Cardiac septum (tissue), 1 donor: ENCODE results near the gene C5orf34. TPM values are rescaled to one million over a fixed set of nuclear protein-coding genes. Genes with fewer than 3 reads are reported as not detected.
"Not testable (repeated sequence)": the region's sequence is repeated elsewhere in the genome, so short reads cannot be mapped to it uniquely, and the experiment has no call there.

Experiments
- DNase-seq: peaks from one replicate; pipeline ENCODE4 v3.0.0-alpha.2; 2020; ENCODE audit warnings: low spot score
- intact Hi-C: fragments of 100-400 bp; cut with DNase I; formaldehyde crosslinking; loops from one replicate; pipeline ENCODE4 v1.14.0; 2022
- total RNA-seq: library from RNA; stranded (reverse); fragmentation: NEBNext Ultra II Directional; extraction: Animal tissue kit (Norgen Biotek cat#: 25700); gene quantifications from one replicate; pipeline ENCODE4 v1.2.1, GENCODE V29; 2021
- donor health status: DM: no; HTN: no; CAD: no.

C5orf34 gene
- total RNA-seq, 1 donor from 2014 or later = 0.22 TPM

- DNase-seq = no peak
- intact Hi-C loops = no loop called here
Measured at GRCh38 chr5:43523662-43524072, 8.7 kb upstream of the C5orf34 start.

- no peak for DNase-seq
- intact Hi-C loops = no loop called here
Measured at GRCh38 chr5:43520615-43521014, 5.7 kb upstream of the C5orf34 start.

GRCh38 chr5:43515678-43516048 is 715 bp upstream of the C5orf34 start:
- intact Hi-C loops = loop anchor here (1.0 to 5.0 kb wide), 2 partner anchors 31 to 42 kb away; partner anchors contain the start of gene PAIP1
- no peak for DNase-seq

GRCh38 chr5:43514471-43514815 is 505 bp downstream of the C5orf34 start:
- no peak for DNase-seq
- intact Hi-C loops = no loop called here

GRCh38 chr5:43514025-43514424 is 923 bp downstream of the C5orf34 start:
- DNase-seq = no peak
- intact Hi-C loops = no loop called here

GRCh38 chr5:43511062-43511461 is 3.9 kb downstream of the C5orf34 start:
- intact Hi-C loops, DNase-seq: not testable (repeated sequence)

- no peak for DNase-seq
- intact Hi-C loops = no loop called here
Measured at GRCh38 chr5:43498581-43498980, 16.4 kb downstream of the C5orf34 start.

- intact Hi-C loops = no loop called here
- no peak for DNase-seq
Measured at GRCh38 chr5:43497311-43498104, 17.4 kb downstream of the C5orf34 start.

GRCh38 chr5:43491326-43491725 is 23.6 kb downstream of the C5orf34 start:
- intact Hi-C loops = no loop called here
- DNase-seq = no peak

GRCh38 chr5:43486353-43486752 is 28.6 kb downstream of the C5orf34 start:
- no peak for DNase-seq
- intact Hi-C loops = no loop called here

GRCh38 chr5:43485406-43485805 is 29.5 kb downstream of the C5orf34 start:
- intact Hi-C loops = loop anchor here (2.0 kb wide), 1 partner anchor 119 kb away; no protein-coding TSS in a partner anchor
- DNase-seq = no peak

- intact Hi-C loops = loop anchor here (1.0 to 5.0 kb wide), 4 partner anchors 31 to 377 kb away; partner anchors contain the start of genes C5orf34 and HMGCS1
- DNase-seq = peak; percentile 86
Measured at GRCh38 chr5:43484106-43484849, 30.7 kb downstream of the C5orf34 start.

GRCh38 chr5:43483298-43484105 is 31.4 kb downstream of the C5orf34 start, which contains the start of gene TMEM267:
TSS of gene TMEM267 (minus strand) at chr5:43483865. CDS start at chr5:43453969, 29,896 bp downstream.
- peak; percentile 97 for DNase-seq
- intact Hi-C loops = loop anchor here (1.0 to 5.0 kb wide), 5 partner anchors 32 to 376 kb away; partner anchors contain the start of genes C5orf34, HMGCS1 and PAIP1

- DNase-seq = no peak
Measured at GRCh38 chr5:43482490-43483297, 32.3 kb downstream of the C5orf34 start.

GRCh38 chr5:43469671-43470391 is 45.1 kb downstream of the C5orf34 start:
- DNase-seq = no peak
- intact Hi-C loops = no loop called here

More at GRCh38 chr5:43482490-43483297, 32.3 kb downstream of the C5orf34 start:
- intact Hi-C loops = loop anchor here (2.0 to 5.0 kb wide), 3 partner anchors 74 to 375 kb away; partner anchors contain the start of genes HMGCS1 and PAIP1

GRCh38 chr5:43467100-43467499 is 47.8 kb downstream of the C5orf34 start:
- intact Hi-C loops = no loop called here
- no peak for DNase-seq

- intact Hi-C loops, DNase-seq: not testable (repeated sequence)
Measured at GRCh38 chr5:43465455-43465854, 49.5 kb downstream of the C5orf34 start.

- no peak for DNase-seq
- intact Hi-C loops = no loop called here
Measured at GRCh38 chr5:43461066-43461465, 53.9 kb downstream of the C5orf34 start.
